ENCODE results near the gene CPD. TPM values are rescaled to one million over a fixed set of nuclear protein-coding genes. Genes with fewer than 3 reads are reported as not detected.
"Not testable (repeated sequence)": the region's sequence is repeated elsewhere in the genome, so short reads cannot be mapped to it uniquely, and the experiment has no call there.

CPD gene
- total RNA-seq, 1 experiment from 2014 or later = 47.9 TPM

DNA sequence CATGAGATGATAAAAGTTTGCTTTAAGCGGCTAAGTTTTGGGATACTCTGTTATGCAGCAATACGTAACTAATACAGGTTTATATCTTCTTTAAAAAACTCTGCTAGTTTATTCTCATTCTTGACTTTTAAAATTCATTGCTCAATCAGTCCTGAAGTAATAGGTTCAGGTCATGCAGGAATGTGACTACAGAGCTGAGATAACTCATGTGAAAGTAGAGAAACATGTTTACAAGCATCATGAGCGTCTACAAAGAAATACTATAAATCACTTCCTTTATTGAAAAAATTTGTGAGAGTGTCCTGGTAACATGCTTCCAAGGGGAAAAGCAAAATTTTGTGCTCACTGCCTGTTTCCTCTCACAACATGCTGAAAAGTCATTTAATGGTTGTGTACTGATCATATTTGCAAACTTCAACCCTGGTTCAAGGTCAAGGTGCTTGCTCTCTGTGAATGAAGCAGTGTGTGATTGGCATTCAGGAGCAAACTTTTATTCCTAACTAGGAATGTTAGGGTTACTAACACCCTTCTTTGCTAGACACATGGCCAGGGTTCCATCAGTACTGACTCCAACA is 32.4 kb upstream of the CPD start:
- BruUV-seq (replicated peaks) = no TSS peak
- CTCF ChIA-PET = no interaction called here
- H3K27me3 Mint-ChIP-seq (ENCODE audit: insufficient read depth, unreplicated experiment) = no peaks in the 10 kb centered on the region
- POLR2A ChIA-PET = interaction anchor here (1.1 to 2.8 kb wide), 4 partner anchors 12 to 127 kb away, joined by 3 to 22 read pairs (median 4); partner anchors contain the start of gene CPD
- TF ChIP-seq, protein P1, sequence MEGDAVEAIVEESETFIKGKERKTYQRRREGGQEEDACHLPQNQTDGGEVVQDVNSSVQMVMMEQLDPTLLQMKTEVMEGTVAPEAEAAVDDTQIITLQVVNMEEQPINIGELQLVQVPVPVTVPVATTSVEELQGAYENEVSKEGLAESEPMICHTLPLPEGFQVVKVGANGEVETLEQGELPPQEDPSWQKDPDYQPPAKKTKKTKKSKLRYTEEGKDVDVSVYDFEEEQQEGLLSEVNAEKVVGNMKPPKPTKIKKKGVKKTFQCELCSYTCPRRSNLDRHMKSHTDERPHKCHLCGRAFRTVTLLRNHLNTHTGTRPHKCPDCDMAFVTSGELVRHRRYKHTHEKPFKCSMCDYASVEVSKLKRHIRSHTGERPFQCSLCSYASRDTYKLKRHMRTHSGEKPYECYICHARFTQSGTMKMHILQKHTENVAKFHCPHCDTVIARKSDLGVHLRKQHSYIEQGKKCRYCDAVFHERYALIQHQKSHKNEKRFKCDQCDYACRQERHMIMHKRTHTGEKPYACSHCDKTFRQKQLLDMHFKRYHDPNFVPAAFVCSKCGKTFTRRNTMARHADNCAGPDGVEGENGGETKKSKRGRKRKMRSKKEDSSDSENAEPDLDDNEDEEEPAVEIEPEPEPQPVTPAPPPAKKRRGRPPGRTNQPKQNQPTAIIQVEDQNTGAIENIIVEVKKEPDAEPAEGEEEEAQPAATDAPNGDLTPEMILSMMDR (IDR thresholded peaks at IDR 0.05; ENCODE audit: unreplicated experiment) = no peak
- peaks cover 12% of the 10 kb centered on the region for H3K4me1 Mint-ChIP-seq (ENCODE audit: insufficient read depth, unreplicated experiment)
- intact Hi-C loops (cut with micrococcal nuclease) = no loop called here
- no peaks in the 10 kb centered on the region for H3K36me3 Mint-ChIP-seq (ENCODE audit: insufficient read depth, unreplicated experiment)
- DNase-seq (ENCODE audit: unreplicated experiment) = no peak
- no peak overlapping the region for H3K27ac Mint-ChIP-seq (ENCODE audit: low read depth, unreplicated experiment)
- H3K9me3 Mint-ChIP-seq (ENCODE audit: unreplicated experiment) = no peaks in the 10 kb centered on the region
- no peak overlapping the region for H3K4me3 Mint-ChIP-seq (ENCODE audit: unreplicated experiment)

DNA sequence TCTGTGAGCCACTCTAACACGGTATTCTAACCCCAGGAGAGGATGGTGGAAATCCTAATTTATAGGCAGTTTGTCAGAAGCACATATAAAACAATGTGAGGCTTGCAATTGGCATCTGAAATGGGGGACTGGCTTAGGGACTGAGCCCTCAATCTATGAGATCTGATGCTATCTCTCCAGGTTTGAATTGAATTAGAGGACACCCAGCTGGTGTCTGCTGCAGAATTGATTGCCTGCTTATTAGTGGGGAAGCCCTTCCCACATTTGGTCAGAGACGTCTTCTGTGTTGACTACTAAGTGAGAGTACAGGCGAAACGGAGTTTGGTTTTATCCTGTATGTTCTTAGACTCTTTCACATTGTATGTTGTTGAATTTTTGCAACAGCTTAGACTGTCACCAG is 31.2 kb upstream of the CPD start:
- TF ChIP-seq, protein P1 (IDR thresholded peaks at IDR 0.05; ENCODE audit: unreplicated experiment) = no peak
- Mint-ChIP-seq H3K27ac (ENCODE audit: low read depth, unreplicated experiment) (no peak overlapping the region), H3K4me3 (ENCODE audit: unreplicated experiment) (no peak overlapping the region), H3K9me3 (ENCODE audit: unreplicated experiment) (no peaks in the 10 kb centered on the region), H3K27me3 (ENCODE audit: insufficient read depth, unreplicated experiment) (no peaks in the 10 kb centered on the region), H3K4me1 (ENCODE audit: insufficient read depth, unreplicated experiment) (peaks cover 12% of the 10 kb centered on the region), H3K36me3 (ENCODE audit: insufficient read depth, unreplicated experiment) (no peaks in the 10 kb centered on the region)
- no TSS peak for BruUV-seq (replicated peaks)
- intact Hi-C loops (cut with micrococcal nuclease) = no loop called here
- POLR2A ChIA-PET = interaction anchor here (0.9 to 1.1 kb wide), 2 partner anchors 11 to 25 kb away, joined by 3 to 4 read pairs; no protein-coding TSS in a partner anchor
- DNase-seq (ENCODE audit: unreplicated experiment) = no peak
- CTCF ChIA-PET = no interaction called here

DNA sequence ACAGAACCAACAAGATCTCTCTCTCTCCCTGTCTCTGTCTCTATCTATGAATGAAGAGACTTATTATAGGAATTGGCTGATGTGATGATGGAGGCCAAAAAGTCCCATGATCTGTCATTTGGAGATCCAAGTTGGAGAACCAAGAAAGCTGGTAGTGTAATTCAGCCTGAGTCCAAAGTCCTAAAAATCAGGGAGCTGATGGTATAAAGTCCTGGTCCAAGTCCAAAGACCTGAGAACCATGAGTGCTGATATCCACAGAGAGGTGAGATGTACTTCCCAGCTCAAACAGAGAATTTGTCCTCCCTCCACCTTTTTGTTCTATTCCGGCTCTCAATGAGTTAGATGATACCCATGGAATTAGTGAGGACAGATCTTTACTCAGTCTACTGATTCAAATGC is 29.5 kb upstream of the CPD start:
- no peak overlapping the region for H3K27ac Mint-ChIP-seq (ENCODE audit: low read depth, unreplicated experiment)
- H3K36me3 Mint-ChIP-seq (ENCODE audit: insufficient read depth, unreplicated experiment) = no peaks in the 10 kb centered on the region
- no peak for DNase-seq (ENCODE audit: unreplicated experiment)
- no peak overlapping the region for H3K4me3 Mint-ChIP-seq (ENCODE audit: unreplicated experiment)
- H3K9me3 Mint-ChIP-seq (ENCODE audit: unreplicated experiment) = no peaks in the 10 kb centered on the region
- no TSS peak for BruUV-seq (replicated peaks)
- H3K27me3 Mint-ChIP-seq (ENCODE audit: insufficient read depth, unreplicated experiment) = no peaks in the 10 kb centered on the region
- ChIA-PET POLR2A (no interaction called here), CTCF (interaction anchor here (0.6 to 1.5 kb wide), 2 partner anchors 9 to 126 kb away, joined by 3 to 5 read pairs; no protein-coding TSS in a partner anchor)
- TF ChIP-seq, protein P1 (IDR thresholded peaks at IDR 0.05; ENCODE audit: unreplicated experiment) = no peak
- intact Hi-C loops (cut with micrococcal nuclease) = no loop called here
- peaks cover 9% of the 10 kb centered on the region for H3K4me1 Mint-ChIP-seq (ENCODE audit: insufficient read depth, unreplicated experiment)

DNA sequence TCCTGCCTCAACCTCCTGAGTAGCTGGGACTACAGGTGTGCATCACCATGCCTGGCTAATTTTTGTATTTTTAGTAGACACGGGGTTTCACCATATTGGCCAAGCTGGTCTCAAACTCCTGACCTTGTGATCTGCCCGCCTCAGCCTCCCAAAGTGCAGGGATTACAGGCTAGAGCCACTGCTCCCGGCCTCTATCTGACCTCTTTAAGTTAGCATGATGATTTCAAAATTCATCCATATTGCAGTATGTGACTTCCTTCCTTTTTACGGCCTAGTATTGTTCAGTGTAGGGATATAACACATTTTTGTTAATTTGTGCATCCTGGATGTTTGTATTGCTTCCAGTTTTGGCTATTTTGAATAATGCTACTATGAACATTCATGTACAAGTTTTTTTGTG is 27.5 kb upstream of the CPD start:
- DNase-seq (ENCODE audit: unreplicated experiment); intact Hi-C loops (cut with micrococcal nuclease); H3K27ac Mint-ChIP-seq (ENCODE audit: low read depth, unreplicated experiment); H3K27me3 Mint-ChIP-seq (ENCODE audit: insufficient read depth, unreplicated experiment); H3K4me1 Mint-ChIP-seq (ENCODE audit: insufficient read depth, unreplicated experiment); H3K9me3 Mint-ChIP-seq (ENCODE audit: unreplicated experiment); BruUV-seq (replicated peaks); H3K36me3 Mint-ChIP-seq (ENCODE audit: insufficient read depth, unreplicated experiment); H3K4me3 Mint-ChIP-seq (ENCODE audit: unreplicated experiment); POLR2A ChIA-PET: not testable (repeated sequence)
- CTCF ChIA-PET = interaction anchor here (1.1 kb wide), 1 partner anchor 15 kb away, joined by 4 read pairs; no protein-coding TSS in a partner anchor
